HG03103 (cell line): ENCODE results near the gene TET2.
A peak's percentile ranks its signal among the peaks of the same experiment; 100 is the strongest.
"Not testable (repeated sequence)": the region's sequence is repeated elsewhere in the genome, so short reads cannot be mapped to it uniquely, and the experiment has no call there.

Experiments used
- ATAC-seq: cut with Tn5 transposase; IDR thresholded peaks from one replicate; pipeline ENCODE4 v1.9.1; 2021; ENCODE audit warnings: low read depth; ENCODE audit not compliant: unreplicated experiment

TET2 gene

DNA sequence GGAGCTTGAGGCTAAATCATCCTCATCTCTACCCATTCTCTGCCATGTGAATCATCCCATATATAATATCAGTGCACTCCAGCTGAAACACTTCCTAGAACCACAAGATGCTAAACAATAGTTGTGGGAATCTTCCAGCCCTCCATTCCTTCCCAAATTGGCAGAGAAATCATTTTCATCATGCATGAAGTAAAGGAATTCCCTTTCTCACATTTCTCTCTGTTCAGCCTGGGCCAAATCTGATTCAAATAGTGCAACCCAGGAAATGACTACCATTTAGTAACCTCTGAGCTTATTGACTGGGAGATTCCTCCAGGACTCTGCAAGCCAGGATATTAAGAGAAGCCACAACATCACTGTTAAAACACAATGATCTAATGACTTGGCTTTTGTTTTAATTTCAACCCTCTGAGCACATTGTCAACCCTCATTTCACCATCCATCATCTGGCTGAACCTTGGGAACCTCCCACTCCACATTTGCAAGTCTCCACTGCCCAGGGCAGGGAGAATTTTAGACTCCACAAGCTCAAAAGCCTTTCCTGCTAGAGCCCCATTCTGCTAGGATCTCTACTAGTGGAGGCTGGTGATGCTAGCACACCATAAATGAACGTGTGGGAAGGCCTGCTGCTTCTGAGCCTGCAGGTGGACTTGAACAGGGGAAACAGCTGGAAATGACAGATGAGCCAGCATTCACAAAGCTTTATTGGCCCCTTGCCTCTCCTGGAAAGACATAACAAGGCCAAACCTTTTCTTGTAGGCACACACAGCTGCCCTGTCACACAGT is 133.9 kb downstream of the TET2 start:
- no peak for ATAC-seq

DNA sequence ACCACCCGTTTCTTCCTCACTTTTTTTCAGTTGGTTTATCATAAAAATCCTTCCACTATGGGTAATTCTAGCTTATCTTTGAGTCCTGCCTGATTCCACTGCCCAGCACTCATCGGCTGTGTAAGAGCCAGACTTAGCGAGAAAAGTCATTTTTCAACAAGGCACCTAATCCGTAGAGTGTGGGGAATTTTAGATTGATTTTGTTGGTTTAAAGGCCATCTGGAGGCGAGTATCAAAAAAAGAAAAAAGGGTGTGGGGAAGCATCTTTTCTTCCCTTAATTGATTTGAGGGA is 134.4 kb downstream of the TET2 start:
- no peak for ATAC-seq

DNA sequence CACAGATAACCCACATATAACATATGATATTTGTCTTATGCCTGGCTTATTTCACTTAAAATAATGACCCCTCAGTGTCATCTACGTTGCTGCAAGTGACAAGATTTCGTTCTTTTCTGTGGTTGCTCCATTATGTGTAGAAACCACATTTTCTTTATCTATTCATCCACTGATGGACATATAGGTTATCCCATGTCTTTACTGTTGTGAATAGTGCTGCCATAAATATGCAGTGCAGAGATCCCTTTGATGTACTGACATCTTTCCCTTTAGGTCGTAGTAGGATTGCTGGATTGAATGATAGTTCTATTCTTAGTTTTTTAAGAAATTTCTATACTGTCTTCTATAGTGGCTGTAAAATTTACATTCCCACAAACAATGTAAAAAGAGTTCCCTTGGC is 135.8 kb downstream of the TET2 start:
- no peak for ATAC-seq

DNA sequence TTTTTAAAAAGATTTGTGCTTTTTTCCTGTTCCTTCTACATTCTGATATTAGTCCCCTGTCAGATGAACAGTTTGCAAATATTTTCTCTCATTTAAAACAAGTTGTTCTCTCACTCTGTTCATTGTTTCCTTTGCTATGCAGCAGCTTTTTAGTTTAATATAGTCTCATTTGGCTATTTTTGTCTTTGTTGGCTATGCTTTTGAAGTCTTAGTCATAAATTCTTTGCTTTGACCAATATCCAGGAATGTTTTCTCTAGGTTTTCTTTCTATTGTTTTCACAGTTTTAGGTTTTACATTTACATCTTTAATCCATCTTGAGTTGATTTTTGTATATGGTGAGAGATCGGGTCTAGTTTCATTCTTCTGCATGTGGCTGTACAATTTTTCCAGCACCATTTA is 136.8 kb downstream of the TET2 start:
- ATAC-seq = no peak

DNA sequence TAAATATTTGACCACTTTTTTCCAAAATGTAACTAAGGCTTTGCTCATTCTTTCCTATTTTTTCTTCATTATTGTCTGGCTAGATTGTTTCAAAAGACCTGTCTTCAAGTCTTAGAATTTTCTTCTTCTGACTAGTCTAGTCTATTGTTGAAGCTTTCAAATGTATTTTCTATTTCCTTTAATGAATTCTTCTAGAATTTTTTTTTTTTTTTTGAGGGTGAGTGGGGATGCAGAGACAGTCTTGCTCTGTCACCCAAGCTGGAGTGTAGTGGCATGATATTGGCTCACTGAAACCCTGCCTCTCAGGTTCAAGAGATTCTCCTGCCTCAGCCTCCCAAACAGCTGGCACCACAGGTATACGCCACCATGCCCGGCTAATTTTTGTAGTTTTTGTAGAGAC is 141.4 kb downstream of the TET2 start:
- no peak for ATAC-seq

DNA sequence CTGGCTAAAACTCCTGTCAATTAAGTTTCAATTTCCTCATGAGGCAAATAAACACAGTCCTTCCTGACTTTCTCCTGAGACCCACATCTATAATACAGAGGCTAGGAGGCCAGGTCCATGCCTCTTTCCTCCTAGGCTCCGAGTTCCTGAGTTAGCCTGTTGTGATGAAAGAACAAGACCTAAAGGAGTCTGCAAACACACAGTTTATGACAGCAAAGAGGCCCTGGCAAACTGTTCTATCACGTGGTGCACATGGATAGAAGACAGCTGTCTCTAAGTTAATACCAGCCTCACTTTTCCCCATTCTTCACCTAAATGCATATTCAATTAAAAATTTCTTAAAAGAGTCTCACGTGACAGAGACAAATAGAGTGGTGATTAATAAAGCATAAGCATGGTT is 145.2 kb downstream of the TET2 start:
- ATAC-seq = no peak

DNA sequence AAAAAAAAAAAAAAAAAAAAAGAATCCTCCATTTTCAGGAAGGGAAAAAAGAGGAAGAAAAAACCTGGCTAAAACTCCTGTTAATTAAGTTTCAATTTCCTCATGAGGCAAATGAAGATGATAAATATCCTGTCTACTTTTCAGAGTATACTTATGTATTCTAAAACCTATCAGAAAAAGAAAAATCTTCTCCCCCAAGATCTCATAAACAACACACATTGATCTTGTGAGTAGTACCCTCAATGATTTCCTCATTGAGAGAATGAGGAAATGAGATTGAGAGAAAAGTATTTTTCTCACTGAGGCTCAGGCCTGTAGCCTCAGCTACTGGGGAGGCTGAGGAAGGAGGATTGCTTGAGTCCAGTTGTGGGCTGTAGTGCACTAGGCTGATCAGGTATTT is 146.7 kb downstream of the TET2 start:
- no peak for ATAC-seq

DNA sequence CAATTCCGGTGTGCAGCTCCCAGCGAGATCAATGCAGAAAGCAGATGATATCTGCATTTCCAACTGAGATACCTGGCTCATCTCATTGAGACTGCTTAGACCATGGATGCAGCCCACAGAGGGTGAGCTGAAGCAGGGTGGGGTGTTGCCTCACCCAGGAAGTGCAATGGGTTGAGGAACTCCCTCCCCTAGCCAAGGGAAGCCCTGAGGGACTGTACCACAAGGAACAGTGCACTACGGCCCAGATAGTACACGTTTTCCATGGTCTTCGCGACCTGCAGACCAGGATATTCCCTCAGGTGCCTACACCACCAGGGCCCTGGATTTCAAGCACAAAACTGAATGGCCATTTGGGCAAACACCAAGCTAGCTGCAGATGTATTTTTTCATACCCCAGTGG is 150.0 kb downstream of the TET2 start:
- ATAC-seq = no peak

DNA sequence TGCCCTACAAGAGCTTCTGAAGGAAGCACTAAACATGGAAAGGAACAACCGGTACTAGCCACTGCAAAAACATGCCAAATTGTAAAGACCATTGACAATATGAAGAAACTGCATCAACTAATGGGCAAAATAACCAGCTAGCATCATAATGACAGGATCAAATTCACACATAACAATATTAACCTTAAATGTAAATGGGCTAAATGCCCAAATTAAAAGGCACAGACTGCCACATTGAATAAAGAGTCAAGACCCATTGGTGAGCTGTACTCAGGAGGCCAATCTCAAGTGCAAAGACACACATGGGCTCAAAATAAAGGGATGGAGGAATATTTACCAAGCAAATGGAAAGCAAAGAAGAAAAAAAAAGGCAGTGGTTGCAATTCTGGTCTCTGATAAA is 152.4 kb downstream of the TET2 start:
- ATAC-seq = not testable (repeated sequence)

DNA sequence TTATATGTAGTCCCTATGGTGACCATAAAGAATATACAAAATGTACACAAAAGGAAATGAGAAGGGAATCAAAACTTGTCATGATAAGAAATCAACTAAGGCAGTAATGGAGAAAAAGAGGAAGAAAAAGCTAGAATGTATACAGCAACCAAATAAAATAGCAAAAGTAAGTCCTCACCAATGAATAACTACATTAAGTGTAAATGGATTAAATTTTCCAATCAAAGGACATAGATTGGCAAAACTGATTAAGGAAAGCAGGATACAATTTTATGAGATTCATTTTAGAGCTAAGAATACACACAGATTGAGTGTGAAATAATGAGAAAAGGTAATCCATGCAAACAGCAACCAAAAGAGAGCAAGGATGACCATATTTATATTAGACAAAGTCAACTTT is 157.4 kb downstream of the TET2 start:
- no peak for ATAC-seq

DNA sequence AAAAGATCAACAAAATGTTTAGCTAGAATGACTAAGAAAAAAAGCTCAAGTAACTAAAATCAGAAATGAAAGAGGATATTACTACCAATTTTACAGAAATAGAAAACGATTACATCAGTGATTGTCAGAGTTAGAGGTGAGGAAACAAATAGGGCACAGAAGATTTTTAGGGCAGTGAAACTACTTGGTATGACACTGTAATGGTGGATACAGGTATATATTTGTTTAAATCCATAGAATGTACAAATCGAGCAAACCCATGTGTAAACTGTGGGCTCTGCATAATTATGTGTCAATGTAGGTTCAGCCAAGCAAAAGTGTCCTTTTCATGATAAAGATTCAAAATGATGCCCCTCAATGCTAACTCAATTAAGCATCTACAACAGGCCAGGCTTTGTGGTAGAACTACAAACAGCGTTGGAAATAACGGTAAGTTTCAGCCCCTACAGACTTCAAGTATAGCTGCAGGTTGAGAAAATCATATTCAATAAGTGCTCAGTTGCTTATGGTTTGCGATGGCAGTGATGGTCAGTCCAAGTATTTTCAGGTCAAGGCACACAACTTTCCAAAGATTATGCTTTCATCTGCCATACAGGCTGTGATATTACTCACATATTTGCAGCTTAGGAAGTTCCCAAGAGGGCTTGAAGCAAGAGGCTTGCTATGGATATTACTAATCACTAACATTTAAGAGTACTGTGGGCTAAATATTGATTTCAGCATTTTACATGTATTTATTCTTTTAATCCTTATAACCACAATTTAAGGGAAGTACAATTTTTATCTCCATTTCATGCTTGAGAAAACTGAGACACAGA is 158.6 kb downstream of the TET2 start:
- peak; percentile 34 for ATAC-seq

DNA sequence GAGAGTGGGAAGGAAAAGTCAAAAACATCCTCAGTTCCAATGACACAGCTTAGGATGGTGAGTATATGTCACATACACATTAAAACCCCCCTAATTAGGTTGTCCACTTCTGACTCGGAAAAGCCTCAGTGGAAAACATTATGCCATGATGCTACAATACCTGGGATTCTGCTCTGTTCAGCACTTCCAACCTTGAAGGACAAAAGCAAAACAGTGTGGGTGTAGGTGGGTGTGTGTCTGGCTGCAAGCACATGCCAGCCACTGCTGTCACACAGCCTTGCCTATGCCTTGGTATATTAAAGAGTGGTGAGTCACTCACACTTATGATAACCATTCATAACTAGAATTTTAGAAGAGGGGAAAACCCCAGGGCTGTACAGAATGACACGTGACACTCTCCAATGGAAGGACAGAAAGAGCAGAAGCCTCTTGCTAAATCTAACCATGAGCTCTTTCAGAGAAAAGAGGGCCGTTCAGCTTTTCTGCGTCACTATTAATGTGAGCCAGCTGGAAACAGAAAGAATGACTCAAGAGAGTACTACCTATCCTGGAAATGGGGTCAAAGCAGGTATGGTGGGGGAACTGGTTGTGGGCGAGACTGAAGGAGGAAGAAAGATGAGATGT is 159.6 kb downstream of the TET2 start:
- peak; percentile 87 for ATAC-seq

DNA sequence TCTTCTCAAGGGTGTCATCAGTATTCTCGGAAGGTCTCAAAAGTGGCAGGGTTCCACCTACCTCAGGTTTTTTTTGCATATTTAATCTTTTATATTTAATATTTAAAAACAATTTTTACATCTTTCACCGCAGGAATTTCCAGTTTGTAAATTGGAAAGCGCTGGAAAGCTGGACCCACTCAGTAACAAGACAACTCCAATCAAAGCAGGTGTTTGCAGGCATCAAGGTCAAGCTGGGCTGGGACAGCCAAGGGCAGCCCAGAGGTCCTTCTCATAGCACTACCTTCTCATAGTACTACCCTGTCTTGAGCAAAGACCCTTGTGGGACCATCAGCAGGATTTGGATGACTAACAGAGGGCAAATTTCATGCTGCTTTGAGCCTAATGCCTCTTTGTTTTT is 160.1 kb downstream of the TET2 start:
- ATAC-seq = no peak

DNA sequence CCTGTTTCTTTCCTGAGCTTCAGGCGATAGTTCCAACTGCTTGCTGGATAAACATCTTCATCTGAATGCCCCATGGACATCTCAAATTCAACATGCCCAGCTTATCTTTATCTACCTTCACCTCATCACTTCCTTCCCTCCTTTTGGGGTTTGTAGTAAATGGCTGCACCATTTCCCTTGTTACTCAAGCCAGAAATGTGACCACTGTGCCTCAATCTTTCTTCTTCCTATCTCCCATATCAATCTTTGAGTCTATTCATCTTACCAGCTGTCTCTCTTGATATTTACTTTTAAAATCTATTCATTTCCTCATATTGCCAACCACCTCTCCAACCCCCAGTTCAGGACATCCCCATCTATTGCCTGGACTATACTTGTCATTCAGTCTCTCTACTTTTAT is 171.8 kb downstream of the TET2 start:
- ATAC-seq = no peak

DNA sequence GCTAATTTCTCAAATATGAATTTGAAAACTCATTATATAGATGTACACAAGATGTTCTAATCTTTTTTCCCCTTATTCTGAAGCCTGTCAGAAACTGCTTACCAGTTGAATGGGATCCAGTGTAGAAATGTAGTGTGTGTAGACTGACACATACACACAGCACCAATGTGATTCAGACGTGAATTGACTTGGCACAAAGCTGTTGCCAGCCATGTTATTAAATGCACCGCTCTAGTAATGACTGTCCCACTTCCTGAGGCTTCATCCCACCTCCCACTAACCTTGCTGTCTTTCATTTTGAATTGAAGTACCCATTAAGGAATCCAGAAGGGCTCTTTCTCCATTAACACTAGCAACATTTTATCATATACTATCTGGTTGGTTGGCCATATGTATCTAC is 180.5 kb downstream of the TET2 start:
- ATAC-seq = no peak

DNA sequence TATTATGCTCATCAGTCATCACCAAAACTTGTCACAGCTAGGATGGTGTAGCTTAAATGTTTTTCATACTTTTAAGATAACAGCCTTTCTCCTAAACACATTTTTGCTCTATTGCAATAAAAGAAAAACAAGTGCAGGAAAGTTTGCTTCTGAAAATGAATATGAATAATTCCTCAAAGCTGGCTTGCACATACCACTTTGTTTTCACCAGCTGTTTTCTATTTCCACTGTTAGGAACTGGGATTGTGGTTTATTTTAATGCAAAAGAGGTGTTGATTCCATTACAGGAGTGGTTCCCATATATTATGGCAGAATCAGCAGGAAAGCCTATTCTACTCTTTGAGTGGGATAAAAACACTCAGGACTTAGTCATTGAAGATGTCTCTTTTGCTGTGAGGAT is 181.3 kb downstream of the TET2 start:
- ATAC-seq = no peak

DNA sequence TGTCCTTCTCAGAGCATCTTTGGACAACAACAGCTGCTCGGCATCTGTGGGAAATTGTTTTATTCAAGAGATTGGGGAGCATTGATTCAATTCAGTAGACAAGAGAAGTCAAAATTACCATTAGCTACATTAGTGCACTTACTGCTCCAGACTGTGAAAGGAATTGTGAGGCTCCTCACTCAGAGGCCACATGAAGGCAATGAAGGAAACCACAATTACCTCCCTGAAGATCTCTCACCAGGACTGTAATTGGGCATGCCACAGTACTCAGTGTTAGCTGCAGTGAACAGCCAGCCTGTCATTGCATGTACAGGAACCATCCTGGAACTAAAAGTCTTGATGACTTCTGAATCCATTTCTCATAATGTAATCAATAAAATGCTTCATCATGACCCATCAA is 182.4 kb downstream of the TET2 start:
- ATAC-seq = no peak
